Liver (tissue), 9 donors: Measurements from ENCODE around the gene MRTFB. TPM values are rescaled to one million over a fixed set of nuclear protein-coding genes. Genes with fewer than 3 reads are reported as not detected.
A peak's percentile ranks its signal among the peaks of the same experiment; 100 is the strongest.

ENCODE experiments used
- DNase-seq: peaks from one replicate; pipeline ENCODE4 v3.0.0-alpha.2; 2017; ENCODE audit warnings: low spot score
- H3K27ac ChIP-seq, 2 donors: one replicate each; pipeline ENCODE4 v1.7.0; 2013; ENCODE audit warnings: inconsistent platforms in 2 of 2, low read length in 2 of 2, control low read depth in 1 of 2, low read depth in 1 of 2, mild to moderate bottlenecking in 1 of 2
- H3K27me3 ChIP-seq, 4 donors: one replicate each; pipeline versions ENCODE4 v1.6.1 to v1.7.0; 2013; ENCODE audit warnings: low read length in 3 of 4, inconsistent platforms in 1 of 4, mild to moderate bottlenecking in 1 of 4, moderate library complexity in 1 of 4; ENCODE audit not compliant: control insufficient read depth in 4 of 4, insufficient read depth in 4 of 4
- H3K36me3 ChIP-seq, 4 donors: one replicate each; pipeline versions ENCODE4 v1.6.1 to v1.7.0; 2013; ENCODE audit warnings: low read length in 3 of 4, mild to moderate bottlenecking in 3 of 4, low read depth in 1 of 4, moderate library complexity in 1 of 4; ENCODE audit not compliant: control insufficient read depth in 4 of 4, insufficient read depth in 3 of 4
- H3K4me1 ChIP-seq, 4 donors: one replicate each; pipeline versions ENCODE4 v1.6.1 to v1.7.0; 2013; ENCODE audit warnings: low read length in 3 of 4, mild to moderate bottlenecking in 3 of 4, moderate library complexity in 1 of 4; ENCODE audit not compliant: control insufficient read depth in 4 of 4, insufficient read depth in 4 of 4
- H3K4me3 ChIP-seq, 3 donors: one replicate each; pipeline versions ENCODE4 v1.6.1 to v1.7.0; 2013; ENCODE audit warnings: low read length in 3 of 3, control low read depth in 1 of 3, low read depth in 1 of 3, mild to moderate bottlenecking in 1 of 3
- H3K9ac ChIP-seq, 2 donors: one replicate each; pipeline ENCODE4 v1.7.0; 2013; ENCODE audit warnings: low read length in 2 of 2, mild to moderate bottlenecking in 2 of 2, moderate library complexity in 2 of 2, control low read depth in 1 of 2, low read depth in 1 of 2
- H3K9me3 ChIP-seq, 4 donors: one replicate each; pipeline versions ENCODE4 v1.6.1 to v1.7.0; 2013; ENCODE audit warnings: low read length in 3 of 4; ENCODE audit not compliant: control insufficient read depth in 4 of 4
- EGR1 ChIP-seq, 2 donors: IDR thresholded peaks; 2 replicates each; pipeline ENCODE4 v1.6.1; 2016 to 2018; ENCODE audit warnings: antibody characterized with exemption in 2 of 2, low read depth in 2 of 2
- FOXA1 ChIP-seq: IDR thresholded peaks from 2 replicates; pipeline ENCODE4 v1.6.1; 2016; ENCODE audit warnings: antibody characterized with exemption
- GABPA ChIP-seq, 2 donors: IDR thresholded peaks in 1 of 2; conservative IDR thresholded peaks in 1 of 2; 2 replicates each; pipeline ENCODE4 v1.6.1; 2016; ENCODE audit warnings: antibody characterized with exemption in 2 of 2, mild to moderate bottlenecking in 1 of 2, moderate library complexity in 1 of 2
- HNF4G ChIP-seq: IDR thresholded peaks from 2 replicates; pipeline ENCODE4 v1.6.1; 2016; ENCODE audit warnings: antibody characterized with exemption
- JUND ChIP-seq, 2 donors: IDR thresholded peaks; 2 replicates each; pipeline ENCODE4 v1.6.1; 2016; ENCODE audit warnings: antibody characterized with exemption in 2 of 2
- RAD21 ChIP-seq, 2 donors: IDR thresholded peaks; 2 replicates each; pipeline ENCODE4 v1.6.1; 2016; ENCODE audit warnings: antibody characterized with exemption in 2 of 2, mild to moderate bottlenecking in 2 of 2
- RXRA ChIP-seq, 2 donors: IDR thresholded peaks; 2 replicates each; pipeline ENCODE4 v1.6.1; 2017 to 2018; ENCODE audit warnings: antibody characterized with exemption in 2 of 2, mild to moderate bottlenecking in 1 of 2
- SP1 ChIP-seq: IDR thresholded peaks from 2 replicates; pipeline ENCODE4 v1.6.1; 2018; ENCODE audit warnings: antibody characterized with exemption, mild to moderate bottlenecking
- TAF1 ChIP-seq: conservative IDR thresholded peaks from 2 replicates; pipeline ENCODE4 v1.6.1; 2016; ENCODE audit warnings: antibody characterized with exemption, mild to moderate bottlenecking
- YY1 ChIP-seq: IDR thresholded peaks from 2 replicates; pipeline ENCODE4 v1.6.1; 2016; ENCODE audit warnings: antibody characterized with exemption, mild to moderate bottlenecking
- WGBS: extraction: QIAGEN DNeasy Blood & Tissue Kit; methylation state at CpG from one replicate; pipeline ENCODE4 v1.1.7; 2013; 5-methylcytosine and 5-hydroxymethylcytosine counted together
- polyA plus RNA-seq, 2 donors: library from polyadenylated mRNA; stranded (reverse) in 1 of 2; unstranded in 1 of 2; fragments of 200-250 nt in 1 of 2; fragments of >200 nt in 1 of 2; fragmentation: Nextera tagmentation in 1 of 2; extraction: Ambion mirVana in 1 of 2; gene quantifications; one replicate each; pipeline versions ENCODE4 v1.2.1 to v1.2.3, GENCODE V29; 2013 to 2015
- total RNA-seq, 2 donors: library from RNA; depleted of rRNA; stranded (reverse); fragments of >200 nt; gene quantifications; one replicate each; pipeline ENCODE4 v1.2.3, GENCODE V29; 2014
- TF ChIP-seq, protein P1 (sequence below): IDR thresholded peaks from 2 replicates; pipeline ENCODE4 v1.6.1; 2016; ENCODE audit warnings: antibody characterized with exemption
- TF ChIP-seq, protein P2 (sequence below): IDR thresholded peaks from 2 replicates; pipeline ENCODE4 v1.6.1; 2016; ENCODE audit warnings: antibody characterized with exemption
- TF ChIP-seq, protein P3 (sequence below): IDR thresholded peaks from 2 replicates; pipeline ENCODE4 v1.6.1; 2016; ENCODE audit warnings: antibody characterized with exemption, mild to moderate bottlenecking
- donor health status: healthy.
- donor health status: healthy.
- donor health status: healthy.
- donor health status: healthy.
- donor health status: healthy.

MRTFB gene
- total and polyA plus RNA-seq, 4 donors: 4.1 to 14.2 (median 5.8) TPM

DNA sequence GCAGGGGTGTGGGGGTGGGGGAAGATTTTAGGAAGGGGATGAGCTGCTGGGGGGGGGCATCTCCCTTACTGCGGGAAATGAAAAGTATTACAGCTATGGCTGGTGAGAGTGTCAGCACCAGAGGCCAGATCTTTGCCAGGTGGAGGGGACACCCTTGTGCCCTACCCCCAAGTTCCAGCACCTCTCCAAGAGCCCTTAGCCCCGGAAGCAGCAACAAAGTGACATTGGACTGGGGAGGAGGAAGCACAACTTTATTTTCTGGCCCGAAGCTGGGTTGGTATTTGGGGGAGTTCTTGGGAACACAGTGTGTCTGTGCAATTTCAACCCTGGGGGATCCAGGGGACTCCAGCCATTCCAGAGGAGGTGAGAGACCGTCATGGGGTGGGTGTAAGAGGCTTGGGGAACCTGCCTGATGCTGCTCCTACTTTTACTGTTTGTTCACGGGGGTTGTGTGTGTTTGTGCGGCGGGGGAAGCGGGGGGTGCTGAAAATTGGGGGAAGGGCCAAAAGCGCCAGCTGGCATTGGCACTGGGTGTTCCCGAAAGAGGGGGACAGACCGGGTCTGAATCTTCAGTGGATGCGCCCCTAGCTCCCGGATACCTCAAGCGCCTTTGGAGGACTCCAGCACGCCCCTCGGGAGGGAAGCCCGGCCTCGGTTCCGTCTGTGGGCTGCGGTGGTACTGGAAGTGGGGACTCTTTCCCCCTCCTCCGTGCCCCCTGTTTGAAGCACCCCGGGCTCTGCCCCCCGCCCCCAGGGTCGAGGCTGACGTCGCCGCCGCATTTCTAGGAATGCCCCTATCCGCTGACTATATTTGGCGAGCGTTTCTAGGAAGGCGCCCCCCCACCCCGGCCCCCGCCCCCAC lies 230.3 kb downstream of the MRTFB start:
- peaks cover 0 to 29% (median 16%) of the 10 kb centered on the region in 4 donors for H3K4me1 ChIP-seq
- H3K36me3 ChIP-seq: no peaks in the 10 kb centered on the region
- WGBS: 1% methylated on average over 34 of the region's 34 CpGs
- H3K27ac ChIP-seq: peak overlapping the region; percentile 74 to 78
- peak overlapping the region; percentile 18 to 97 (median 69) for H3K4me3 ChIP-seq
- DNase-seq: peak; percentile 43
- H3K27me3 ChIP-seq: no peaks in the 10 kb centered on the region
- peak overlapping the region in 1 of 2 donors; percentile 62 for H3K9ac ChIP-seq
- H3K9me3 ChIP-seq: no peaks in the 10 kb centered on the region
- no peak for TF ChIP-seq GABPA (IDR thresholded peaks at IDR 0.05 in 1 of 2, conservative IDR thresholded peaks at IDR 0.05 in 1 of 2)
- TF ChIP-seq EGR1 (IDR thresholded peaks at IDR 0.05; ENCODE audit: low read depth in 2 of 2): no peak
- TF ChIP-seq RXRA (IDR thresholded peaks at IDR 0.05): no peak
- TF ChIP-seq, protein P1, sequence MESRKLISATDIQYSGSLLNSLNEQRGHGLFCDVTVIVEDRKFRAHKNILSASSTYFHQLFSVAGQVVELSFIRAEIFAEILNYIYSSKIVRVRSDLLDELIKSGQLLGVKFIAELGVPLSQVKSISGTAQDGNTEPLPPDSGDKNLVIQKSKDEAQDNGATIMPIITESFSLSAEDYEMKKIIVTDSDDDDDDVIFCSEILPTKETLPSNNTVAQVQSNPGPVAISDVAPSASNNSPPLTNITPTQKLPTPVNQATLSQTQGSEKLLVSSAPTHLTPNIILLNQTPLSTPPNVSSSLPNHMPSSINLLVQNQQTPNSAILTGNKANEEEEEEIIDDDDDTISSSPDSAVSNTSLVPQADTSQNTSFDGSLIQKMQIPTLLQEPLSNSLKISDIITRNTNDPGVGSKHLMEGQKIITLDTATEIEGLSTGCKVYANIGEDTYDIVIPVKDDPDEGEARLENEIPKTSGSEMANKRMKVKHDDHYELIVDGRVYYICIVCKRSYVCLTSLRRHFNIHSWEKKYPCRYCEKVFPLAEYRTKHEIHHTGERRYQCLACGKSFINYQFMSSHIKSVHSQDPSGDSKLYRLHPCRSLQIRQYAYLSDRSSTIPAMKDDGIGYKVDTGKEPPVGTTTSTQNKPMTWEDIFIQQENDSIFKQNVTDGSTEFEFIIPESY: no peak
- no peak for TF ChIP-seq FOXA1
- TF ChIP-seq RAD21 (IDR thresholded peaks at IDR 0.05): no peak

DNA sequence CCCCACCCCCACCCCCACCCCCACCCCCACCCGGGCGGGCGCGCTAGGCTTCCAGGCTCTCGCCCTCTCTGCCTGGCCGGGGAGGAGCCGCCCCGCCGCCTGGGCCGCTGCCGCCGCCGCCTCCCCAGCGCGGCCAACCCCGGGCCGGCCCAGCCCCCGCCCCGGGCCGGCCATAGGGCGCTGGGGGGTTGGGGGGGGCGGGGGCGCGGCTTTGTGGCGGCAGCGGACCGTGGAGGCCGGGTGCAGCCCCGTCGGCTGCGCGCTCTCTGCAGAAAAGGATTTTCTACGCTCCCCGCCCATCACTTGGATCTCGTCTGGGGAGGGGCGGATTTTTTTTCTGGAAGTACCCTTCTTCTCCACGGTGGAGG lies 230.9 kb downstream of the MRTFB start:
- Histone ChIP-seq H3K9ac (peak overlapping the region in 1 of 2 donors; percentile 27), H3K27me3 (no peaks in the 10 kb centered on the region), H3K9me3 (no peaks in the 10 kb centered on the region), H3K27ac (peak overlapping the region; percentile 40 to 68), H3K4me1 (peaks cover 2 to 36% (median 22%) of the 10 kb centered on the region in 4 donors), H3K4me3 (peak overlapping the region; percentile 66 to 97 (median 68)), H3K36me3 (no peaks in the 10 kb centered on the region)
- TF ChIP-seq JUND (IDR thresholded peaks at IDR 0.05) (no peak), RAD21 (IDR thresholded peaks at IDR 0.05) (peak in 1 of 2 donors; percentile 13)
- WGBS: under 1% methylated on average over 37 of the region's 37 CpGs
- DNase-seq: peak; percentile 62

DNA sequence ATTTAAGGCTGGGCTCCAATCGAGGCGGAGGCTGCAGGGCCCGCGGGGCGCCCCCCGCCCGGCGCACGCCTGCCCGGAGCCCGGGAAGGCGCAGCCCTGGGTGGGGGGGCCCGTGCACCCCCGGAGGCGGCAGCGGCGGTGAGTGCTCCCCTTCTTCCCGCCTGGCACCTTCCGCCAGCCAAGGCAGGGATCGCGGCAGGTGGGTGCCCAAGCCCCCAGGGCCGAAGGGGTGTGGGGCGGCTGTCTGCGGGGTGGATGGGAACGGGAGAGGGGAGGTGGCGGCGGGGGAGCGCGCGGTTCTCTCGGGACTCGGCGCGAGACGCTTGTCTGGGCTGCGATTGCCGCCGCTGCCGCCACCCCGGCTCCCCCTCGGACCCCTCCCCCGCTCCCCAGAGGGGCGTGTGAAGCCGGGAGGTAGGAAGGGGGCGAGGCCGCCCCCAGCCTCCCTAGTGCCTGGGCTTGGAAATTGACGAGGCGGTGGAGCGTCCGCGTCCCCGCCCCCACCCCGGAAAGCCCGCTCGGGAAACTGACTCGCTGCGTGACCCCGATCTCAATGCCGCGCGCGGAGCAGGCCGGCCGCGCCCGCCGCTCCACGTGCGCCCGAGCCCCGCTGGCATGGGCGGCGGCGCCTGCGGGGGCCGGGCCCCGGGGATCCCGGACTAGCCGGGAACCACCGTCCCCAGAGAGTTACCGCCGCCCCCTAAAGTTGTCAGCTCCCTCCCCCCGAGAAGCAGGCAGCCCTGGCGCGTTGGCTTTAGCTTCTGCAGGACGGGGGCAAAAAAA lies 231.5 kb downstream of the MRTFB start:
- H3K27ac ChIP-seq: peak overlapping the region; percentile 40 to 68

More for the DNA sequence above, 231.5 kb downstream of the MRTFB start:
- peaks cover 8 to 41% (median 26%) of the 10 kb centered on the region in 4 donors for H3K4me1 ChIP-seq
- peak overlapping the region; percentile 68 to 97 (median 77) for H3K4me3 ChIP-seq
- H3K27me3 ChIP-seq: no peaks in the 10 kb centered on the region
- WGBS: under 1% methylated on average over 86 of the region's 86 CpGs
- DNase-seq: no peak
- TF ChIP-seq SP1: no peak
- no peak for TF ChIP-seq TAF1
- TF ChIP-seq, protein P2, sequence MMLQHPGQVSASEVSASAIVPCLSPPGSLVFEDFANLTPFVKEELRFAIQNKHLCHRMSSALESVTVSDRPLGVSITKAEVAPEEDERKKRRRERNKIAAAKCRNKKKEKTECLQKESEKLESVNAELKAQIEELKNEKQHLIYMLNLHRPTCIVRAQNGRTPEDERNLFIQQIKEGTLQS: no peak
- TF ChIP-seq YY1: no peak
- TF ChIP-seq RAD21 (IDR thresholded peaks at IDR 0.05): no peak
- TF ChIP-seq, protein P3, sequence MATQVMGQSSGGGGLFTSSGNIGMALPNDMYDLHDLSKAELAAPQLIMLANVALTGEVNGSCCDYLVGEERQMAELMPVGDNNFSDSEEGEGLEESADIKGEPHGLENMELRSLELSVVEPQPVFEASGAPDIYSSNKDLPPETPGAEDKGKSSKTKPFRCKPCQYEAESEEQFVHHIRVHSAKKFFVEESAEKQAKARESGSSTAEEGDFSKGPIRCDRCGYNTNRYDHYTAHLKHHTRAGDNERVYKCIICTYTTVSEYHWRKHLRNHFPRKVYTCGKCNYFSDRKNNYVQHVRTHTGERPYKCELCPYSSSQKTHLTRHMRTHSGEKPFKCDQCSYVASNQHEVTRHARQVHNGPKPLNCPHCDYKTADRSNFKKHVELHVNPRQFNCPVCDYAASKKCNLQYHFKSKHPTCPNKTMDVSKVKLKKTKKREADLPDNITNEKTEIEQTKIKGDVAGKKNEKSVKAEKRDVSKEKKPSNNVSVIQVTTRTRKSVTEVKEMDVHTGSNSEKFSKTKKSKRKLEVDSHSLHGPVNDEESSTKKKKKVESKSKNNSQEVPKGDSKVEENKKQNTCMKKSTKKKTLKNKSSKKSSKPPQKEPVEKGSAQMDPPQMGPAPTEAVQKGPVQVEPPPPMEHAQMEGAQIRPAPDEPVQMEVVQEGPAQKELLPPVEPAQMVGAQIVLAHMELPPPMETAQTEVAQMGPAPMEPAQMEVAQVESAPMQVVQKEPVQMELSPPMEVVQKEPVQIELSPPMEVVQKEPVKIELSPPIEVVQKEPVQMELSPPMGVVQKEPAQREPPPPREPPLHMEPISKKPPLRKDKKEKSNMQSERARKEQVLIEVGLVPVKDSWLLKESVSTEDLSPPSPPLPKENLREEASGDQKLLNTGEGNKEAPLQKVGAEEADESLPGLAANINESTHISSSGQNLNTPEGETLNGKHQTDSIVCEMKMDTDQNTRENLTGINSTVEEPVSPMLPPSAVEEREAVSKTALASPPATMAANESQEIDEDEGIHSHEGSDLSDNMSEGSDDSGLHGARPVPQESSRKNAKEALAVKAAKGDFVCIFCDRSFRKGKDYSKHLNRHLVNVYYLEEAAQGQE: no peak
- no peak for TF ChIP-seq FOXA1
- TF ChIP-seq HNF4G: no peak
- no peaks in the 10 kb centered on the region for H3K36me3 ChIP-seq
- H3K9ac ChIP-seq: peak overlapping the region; percentile 86 to 92
- no peaks in the 10 kb centered on the region for H3K9me3 ChIP-seq
